ENCODE measurements around the gene CTXND2.

DNA sequence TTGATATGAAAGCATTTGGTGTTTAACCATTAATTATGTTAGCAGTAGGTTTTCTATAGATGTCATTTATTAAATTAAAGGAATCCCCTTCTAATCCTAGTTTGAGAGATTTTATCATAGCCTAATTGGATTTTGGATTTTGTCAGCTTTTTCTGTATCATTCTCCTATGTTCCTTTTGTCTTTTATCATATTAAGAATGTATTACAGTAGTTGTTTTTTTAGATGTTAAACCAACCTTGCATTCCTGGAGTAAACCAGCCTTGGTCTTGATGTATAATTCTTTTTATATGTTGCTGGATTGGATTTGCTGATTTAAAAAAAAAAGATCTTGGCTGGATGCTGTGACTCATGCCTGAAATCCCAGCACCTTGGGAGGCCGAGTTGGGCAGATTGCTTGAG, 44.8 kb downstream of the CTXND2 start:
- TF ChIP-seq POLR2A (IDR thresholded peaks at IDR 0.05): no peak
- TF ChIP-seq, protein P1, sequence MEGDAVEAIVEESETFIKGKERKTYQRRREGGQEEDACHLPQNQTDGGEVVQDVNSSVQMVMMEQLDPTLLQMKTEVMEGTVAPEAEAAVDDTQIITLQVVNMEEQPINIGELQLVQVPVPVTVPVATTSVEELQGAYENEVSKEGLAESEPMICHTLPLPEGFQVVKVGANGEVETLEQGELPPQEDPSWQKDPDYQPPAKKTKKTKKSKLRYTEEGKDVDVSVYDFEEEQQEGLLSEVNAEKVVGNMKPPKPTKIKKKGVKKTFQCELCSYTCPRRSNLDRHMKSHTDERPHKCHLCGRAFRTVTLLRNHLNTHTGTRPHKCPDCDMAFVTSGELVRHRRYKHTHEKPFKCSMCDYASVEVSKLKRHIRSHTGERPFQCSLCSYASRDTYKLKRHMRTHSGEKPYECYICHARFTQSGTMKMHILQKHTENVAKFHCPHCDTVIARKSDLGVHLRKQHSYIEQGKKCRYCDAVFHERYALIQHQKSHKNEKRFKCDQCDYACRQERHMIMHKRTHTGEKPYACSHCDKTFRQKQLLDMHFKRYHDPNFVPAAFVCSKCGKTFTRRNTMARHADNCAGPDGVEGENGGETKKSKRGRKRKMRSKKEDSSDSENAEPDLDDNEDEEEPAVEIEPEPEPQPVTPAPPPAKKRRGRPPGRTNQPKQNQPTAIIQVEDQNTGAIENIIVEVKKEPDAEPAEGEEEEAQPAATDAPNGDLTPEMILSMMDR (IDR thresholded peaks at IDR 0.05 in 8 of 11, conservative IDR thresholded peaks at IDR 0.05 in 3 of 11): no peak
- no peak for TF ChIP-seq POLR2AphosphoS5 (IDR thresholded peaks at IDR 0.05)

All from spleen (tissue), 7 donors.